Mucosa of descending colon (tissue), 3 donors: ENCODE measurements around the gene KRTAP6-3. TPM values are rescaled to one million over a fixed set of nuclear protein-coding genes. Genes with fewer than 3 reads are reported as not detected.

ENCODE experiments used
- ATAC-seq: fragments of 200-7000 bp; cut with Tn5 transposase; one replicate; pipeline ENCODE4 v1.9.1; 2020; ENCODE audit warnings: mild to moderate bottlenecking, moderate library complexity
- DNase-seq, 3 donors: peaks; one replicate each; pipeline ENCODE4 v3.0.0-alpha.2; 2020
- H3K36me3 ChIP-seq: fragments of 200-600 bp; one replicate; pipeline ENCODE4 v1.8.0; 2021; ENCODE audit warnings: low read depth, mild to moderate bottlenecking
- H3K4me1 ChIP-seq: fragments of 200-600 bp; one replicate; pipeline ENCODE4 v1.8.0; 2021; ENCODE audit warnings: low read depth, mild to moderate bottlenecking
- H3K4me3 ChIP-seq: fragments of 200-600 bp; one replicate; pipeline ENCODE4 v1.8.0; 2021; ENCODE audit warnings: mild to moderate bottlenecking
- H3K9me3 ChIP-seq: fragments of 200-600 bp; one replicate; pipeline ENCODE4 v1.8.0; 2021; ENCODE audit warnings: mild to moderate bottlenecking
- intact Hi-C, 2 donors: fragments of 100-400 bp; cut with DNase I in 1 of 2; cut with micrococcal nuclease in 1 of 2; formaldehyde crosslinking; loops; one replicate each; pipeline versions ENCODE4 v1.11.0 to v1.11.1; 2022; cut with DNase I, micrococcal nuclease
- long read RNA-seq, 2 donors: library from polyadenylated mRNA; unstranded; transcript quantifications; one replicate each; pipeline ENCODE4 v2.0.0, GENCODE V29; 2019 to 2021
- total RNA-seq, 3 donors: library from RNA; stranded (reverse); fragmentation: NEBNext Ultra II Directional in 2 of 3; extraction: Animal tissue kit (Norgen Biotek cat#: 25700) in 2 of 3; gene quantifications; one replicate each; pipeline versions ENCODE4 v1.2.1 to v1.2.4, GENCODE V29; 2021 to 2023
- TF ChIP-seq, protein P1 (sequence below): fragments of 200-600 bp; IDR thresholded peaks from one replicate; pipeline ENCODE4 v1.8.0; 2022; ENCODE audit warnings: antibody characterized with exemption, mild to moderate bottlenecking
- donor health status: DM: no; HTN: no; CAD: no; lungs with moderate emphysema.
- donor health status: DM: no; HTN: no; CAD: no.
- donor health status: DM: no; HTN: yes; CAD: no.

The KRTAP6-3 gene, protein sequence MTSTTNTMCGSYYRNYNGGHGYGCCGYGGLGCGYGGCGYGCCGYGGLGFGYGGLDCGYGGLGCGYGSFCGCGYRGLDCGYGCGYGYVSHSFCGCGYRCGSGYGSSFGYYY
- total RNA-seq, result not detected
- long read RNA-seq, donor 1, result 0 reads
- long read RNA-seq, donor 2, result 0 reads

GRCh38 chr21:30592140-30592539 lies at the start of gene KRTAP6-3:
Gene KRTAP6-3 (plus strand): TSS chr21:30592440. CDS start chr21:30592446, 6 bp downstream.
- Histone ChIP-seq H3K4me3 (no peak within 1 kb of the TSS), H3K36me3 (no peaks in the 10 kb centered on the region), H3K4me1 (no peaks in the 10 kb centered on the region), H3K9me3 (peaks cover 44% of the 10 kb centered on the region)
- TF ChIP-seq, protein P1, sequence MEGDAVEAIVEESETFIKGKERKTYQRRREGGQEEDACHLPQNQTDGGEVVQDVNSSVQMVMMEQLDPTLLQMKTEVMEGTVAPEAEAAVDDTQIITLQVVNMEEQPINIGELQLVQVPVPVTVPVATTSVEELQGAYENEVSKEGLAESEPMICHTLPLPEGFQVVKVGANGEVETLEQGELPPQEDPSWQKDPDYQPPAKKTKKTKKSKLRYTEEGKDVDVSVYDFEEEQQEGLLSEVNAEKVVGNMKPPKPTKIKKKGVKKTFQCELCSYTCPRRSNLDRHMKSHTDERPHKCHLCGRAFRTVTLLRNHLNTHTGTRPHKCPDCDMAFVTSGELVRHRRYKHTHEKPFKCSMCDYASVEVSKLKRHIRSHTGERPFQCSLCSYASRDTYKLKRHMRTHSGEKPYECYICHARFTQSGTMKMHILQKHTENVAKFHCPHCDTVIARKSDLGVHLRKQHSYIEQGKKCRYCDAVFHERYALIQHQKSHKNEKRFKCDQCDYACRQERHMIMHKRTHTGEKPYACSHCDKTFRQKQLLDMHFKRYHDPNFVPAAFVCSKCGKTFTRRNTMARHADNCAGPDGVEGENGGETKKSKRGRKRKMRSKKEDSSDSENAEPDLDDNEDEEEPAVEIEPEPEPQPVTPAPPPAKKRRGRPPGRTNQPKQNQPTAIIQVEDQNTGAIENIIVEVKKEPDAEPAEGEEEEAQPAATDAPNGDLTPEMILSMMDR, result no peak
- ATAC-seq (no peak), DNase-seq (no peak)
- intact Hi-C loops, result no loop called here

GRCh38 chr21:30552782-30553181 lies 39.5 kb upstream of the KRTAP6-3 start:
- ATAC-seq, result no peak
- Histone ChIP-seq H3K9me3 (peaks cover 71% of the 10 kb centered on the region), H3K4me1 (no peaks in the 10 kb centered on the region), H3K4me3 (no peak overlapping the region), H3K36me3 (no peaks in the 10 kb centered on the region)
- TF ChIP-seq, protein P1, result no peak
- DNase-seq, result no peak
- intact Hi-C loops, result no loop called here

GRCh38 chr21:30555095-30555494 lies 37.1 kb upstream of the KRTAP6-3 start:
- TF ChIP-seq, protein P1, result no peak
- intact Hi-C loops, result no loop called here
- H3K36me3 ChIP-seq, result no peaks in the 10 kb centered on the region
- no peak overlapping the region for H3K4me3 ChIP-seq
- no peaks in the 10 kb centered on the region for H3K4me1 ChIP-seq
- ATAC-seq (no peak), DNase-seq (no peak)
- peaks cover 69% of the 10 kb centered on the region for H3K9me3 ChIP-seq

- Histone ChIP-seq H3K36me3 (no peaks in the 10 kb centered on the region), H3K4me1 (no peaks in the 10 kb centered on the region), H3K4me3 (no peak within 1 kb of the TSS), H3K9me3 (peaks cover 51% of the 10 kb centered on the region)
- DNase-seq, result no peak
- ATAC-seq, result no peak
- TF ChIP-seq, protein P1, result no peak
- intact Hi-C loops, result no loop called here
Measured at GRCh38 chr21:30561264-30561895, 30.9 kb upstream of the KRTAP6-3 start, which contains the start of gene KRTAP19-7. Gene KRTAP19-7 (minus strand): TSS chr21:30561314. CDS start chr21:30561289, 25 bp downstream.

GRCh38 chr21:30561957-30562356 lies 30.3 kb upstream of the KRTAP6-3 start:
- Histone ChIP-seq H3K9me3 (peaks cover 49% of the 10 kb centered on the region), H3K4me1 (no peaks in the 10 kb centered on the region), H3K4me3 (no peak overlapping the region), H3K36me3 (no peaks in the 10 kb centered on the region)
- TF ChIP-seq, protein P1, result no peak
- ATAC-seq, result no peak
- intact Hi-C loops, result no loop called here
- DNase-seq, result no peak
